Retinal pigment epithelial cell (primary cell): Measurements from ENCODE around the gene SAMD1.
"Not testable (repeated sequence)": the region's sequence is repeated elsewhere in the genome, so short reads cannot be mapped to it uniquely, and the experiment has no call there.

Experiments used
- DNase-seq: peaks from one replicate; pipeline ENCODE4 v3.0.0-alpha.2; 2010; ENCODE audit warnings: low read depth
- H3K4me3 ChIP-seq: 2 replicates; pipeline ENCODE4 v1.5.1; 2011; ENCODE audit warnings: mild to moderate bottlenecking, low read length, control low read depth, moderate library complexity
- TF ChIP-seq, protein P1 (sequence below): conservative IDR thresholded peaks from 2 replicates; pipeline ENCODE4 v1.5.1; 2011; ENCODE audit warnings: low read depth, low read length, control low read depth, inconsistent platforms

The SAMD1 gene

DNA sequence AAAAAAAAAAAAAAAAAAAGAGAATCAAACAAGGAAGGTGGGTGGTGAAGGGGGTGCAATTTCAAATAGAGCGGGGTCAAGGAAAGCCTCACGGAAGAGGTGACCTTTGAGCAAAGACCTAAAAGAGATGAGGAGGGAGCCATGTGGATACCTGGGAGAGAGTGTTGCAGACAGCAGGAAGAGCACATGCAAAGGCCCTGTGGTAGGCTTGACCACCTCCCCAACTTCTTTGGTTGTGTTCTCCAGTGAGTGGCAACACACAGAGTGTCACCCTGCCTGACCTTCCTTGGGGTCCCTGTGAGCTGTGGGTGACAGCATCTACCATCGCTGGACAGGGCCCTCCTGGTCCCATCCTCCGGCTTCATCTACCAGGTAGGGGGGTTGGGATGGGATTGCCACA is 40.0 kb downstream of the SAMD1 start:
- DNase-seq: no peak
- H3K4me3 ChIP-seq: no peak overlapping the region
- TF ChIP-seq, protein P1, sequence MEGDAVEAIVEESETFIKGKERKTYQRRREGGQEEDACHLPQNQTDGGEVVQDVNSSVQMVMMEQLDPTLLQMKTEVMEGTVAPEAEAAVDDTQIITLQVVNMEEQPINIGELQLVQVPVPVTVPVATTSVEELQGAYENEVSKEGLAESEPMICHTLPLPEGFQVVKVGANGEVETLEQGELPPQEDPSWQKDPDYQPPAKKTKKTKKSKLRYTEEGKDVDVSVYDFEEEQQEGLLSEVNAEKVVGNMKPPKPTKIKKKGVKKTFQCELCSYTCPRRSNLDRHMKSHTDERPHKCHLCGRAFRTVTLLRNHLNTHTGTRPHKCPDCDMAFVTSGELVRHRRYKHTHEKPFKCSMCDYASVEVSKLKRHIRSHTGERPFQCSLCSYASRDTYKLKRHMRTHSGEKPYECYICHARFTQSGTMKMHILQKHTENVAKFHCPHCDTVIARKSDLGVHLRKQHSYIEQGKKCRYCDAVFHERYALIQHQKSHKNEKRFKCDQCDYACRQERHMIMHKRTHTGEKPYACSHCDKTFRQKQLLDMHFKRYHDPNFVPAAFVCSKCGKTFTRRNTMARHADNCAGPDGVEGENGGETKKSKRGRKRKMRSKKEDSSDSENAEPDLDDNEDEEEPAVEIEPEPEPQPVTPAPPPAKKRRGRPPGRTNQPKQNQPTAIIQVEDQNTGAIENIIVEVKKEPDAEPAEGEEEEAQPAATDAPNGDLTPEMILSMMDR: no peak

DNA sequence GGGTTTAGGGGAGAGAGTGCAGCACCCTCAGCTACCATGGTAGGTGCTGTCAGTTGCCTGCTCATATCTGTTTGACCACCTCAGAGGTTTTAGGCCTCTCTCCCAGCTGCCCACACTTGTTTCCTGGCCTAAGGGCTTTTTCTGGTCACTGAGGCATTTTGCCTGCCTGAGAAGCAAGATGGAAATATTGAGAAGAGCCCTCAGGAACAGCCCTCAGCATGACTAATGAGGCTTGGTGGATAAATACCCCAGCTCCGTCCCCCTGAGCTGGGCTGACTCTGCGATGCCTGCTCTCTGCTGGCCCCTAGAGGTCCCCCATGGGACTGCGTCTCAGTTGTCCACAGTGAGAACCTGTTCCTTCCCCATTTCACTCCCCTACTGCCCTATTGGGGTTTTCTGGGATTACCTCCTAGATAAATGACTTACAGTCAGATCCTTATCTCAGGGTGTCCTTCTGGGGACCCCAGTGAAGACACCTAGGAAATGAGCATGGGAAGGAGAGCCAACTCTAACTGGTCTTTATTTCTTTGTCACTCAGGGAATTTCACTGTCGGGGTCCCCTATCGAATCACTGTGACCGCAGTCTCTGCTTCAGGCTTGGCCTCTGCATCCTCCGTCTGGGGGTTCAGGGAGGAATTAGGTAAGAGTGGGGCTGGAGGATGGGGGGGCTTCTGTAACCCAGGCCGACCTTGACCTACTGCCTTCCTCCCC is 42.0 kb downstream of the SAMD1 start:
- TF ChIP-seq, protein P1: peak; percentile 90
- H3K4me3 ChIP-seq: no peak overlapping the region
- no peak for DNase-seq

DNA sequence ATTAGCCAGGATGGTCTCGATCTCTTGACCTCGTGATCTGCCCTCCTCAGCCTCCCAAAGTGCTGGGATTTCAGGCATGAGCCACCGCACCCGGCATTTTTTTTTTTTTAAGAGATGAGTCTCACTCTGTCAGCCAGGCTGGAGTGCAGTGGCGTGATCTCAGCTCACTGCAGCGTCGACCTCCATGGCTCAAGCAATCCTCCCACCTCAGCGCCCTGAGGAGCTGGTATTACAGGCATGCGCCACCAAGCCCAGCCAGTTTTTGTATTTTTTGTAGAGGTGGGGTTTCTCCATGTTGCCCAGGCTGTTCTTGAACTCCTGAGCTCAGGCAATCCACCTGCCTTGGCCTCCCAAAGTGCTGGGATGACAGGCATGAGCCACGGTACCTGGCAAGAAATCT is 42.7 kb downstream of the SAMD1 start:
- not testable (repeated sequence) for H3K4me3 ChIP-seq, DNase-seq

DNA sequence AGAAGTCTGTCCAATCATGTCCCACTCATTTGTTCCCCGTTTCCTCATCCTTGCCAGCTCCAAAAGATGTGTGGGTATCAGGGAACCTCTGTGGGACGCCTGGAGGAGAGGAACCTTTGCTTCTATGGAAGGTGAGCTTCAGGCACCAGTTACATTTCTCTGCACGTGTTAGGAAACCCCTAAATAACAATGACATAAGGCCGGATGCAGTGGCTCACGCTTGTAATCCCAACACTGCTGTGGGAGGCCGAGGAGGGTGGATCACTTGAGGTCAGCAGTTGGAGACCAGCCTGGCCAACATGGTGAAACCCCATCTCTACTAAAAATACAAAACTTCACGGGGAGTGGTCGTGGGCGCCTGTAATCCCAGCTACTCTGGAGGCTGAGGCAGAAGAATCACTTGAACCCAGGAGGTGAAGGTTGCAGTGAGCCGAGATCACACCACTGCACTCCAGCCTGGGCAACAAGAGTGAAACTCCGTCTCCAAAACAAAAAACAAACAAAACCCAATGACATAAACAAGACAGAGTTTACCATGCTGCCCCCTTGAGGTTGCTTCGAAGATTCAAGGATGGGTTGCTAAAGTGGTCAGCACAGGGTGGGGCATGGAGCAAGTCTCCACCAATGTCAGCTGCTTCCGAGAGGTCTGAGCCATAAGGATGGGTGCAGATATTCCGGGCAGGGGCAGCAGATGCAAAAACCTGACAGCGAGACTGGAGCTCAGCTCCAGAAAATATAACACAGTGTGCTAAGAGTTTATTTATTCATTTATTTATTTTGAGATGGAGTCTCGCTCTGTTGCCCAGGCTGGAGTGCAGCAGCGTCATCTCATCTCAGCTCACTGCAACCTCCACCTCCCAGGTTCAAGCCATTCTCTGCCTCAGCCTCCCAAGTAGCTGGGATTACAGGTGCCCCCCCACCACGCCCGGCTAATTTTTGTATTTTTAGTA is 47.6 kb downstream of the SAMD1 start:
- DNase-seq, H3K4me3 ChIP-seq: not testable (repeated sequence)
- TF ChIP-seq, protein P1: peak; percentile 70

DNA sequence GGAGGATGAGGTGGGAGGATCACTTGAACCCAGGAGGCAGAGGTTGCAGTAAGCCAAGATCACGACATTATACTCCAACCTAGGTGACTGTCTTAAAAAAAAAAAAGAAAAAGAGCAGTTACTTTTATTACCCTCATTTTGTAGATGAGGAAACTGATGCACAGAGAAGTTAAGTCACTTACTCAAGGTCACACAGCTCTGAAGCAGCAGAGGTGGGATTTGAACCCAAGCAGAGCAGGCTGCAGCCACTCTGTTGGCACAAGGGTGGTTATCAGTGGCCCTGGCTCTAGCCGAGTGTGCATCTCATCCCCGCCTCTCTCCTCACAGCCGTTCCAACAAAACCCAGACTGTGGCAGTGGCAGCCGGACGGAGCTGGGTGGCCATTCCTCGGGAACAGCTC is 51.4 kb downstream of the SAMD1 start:
- DNase-seq: no peak
- H3K4me3 ChIP-seq: no peak overlapping the region
- TF ChIP-seq, protein P1: no peak
